ENCODE data around the gene MAP2K5. TPM values are rescaled to one million over a fixed set of nuclear protein-coding genes. Genes with fewer than 3 reads are reported as not detected.

The MAP2K5 gene
- total RNA-seq, 2 donors from 2014 or later = 19.1 to 23.0 TPM

DNA sequence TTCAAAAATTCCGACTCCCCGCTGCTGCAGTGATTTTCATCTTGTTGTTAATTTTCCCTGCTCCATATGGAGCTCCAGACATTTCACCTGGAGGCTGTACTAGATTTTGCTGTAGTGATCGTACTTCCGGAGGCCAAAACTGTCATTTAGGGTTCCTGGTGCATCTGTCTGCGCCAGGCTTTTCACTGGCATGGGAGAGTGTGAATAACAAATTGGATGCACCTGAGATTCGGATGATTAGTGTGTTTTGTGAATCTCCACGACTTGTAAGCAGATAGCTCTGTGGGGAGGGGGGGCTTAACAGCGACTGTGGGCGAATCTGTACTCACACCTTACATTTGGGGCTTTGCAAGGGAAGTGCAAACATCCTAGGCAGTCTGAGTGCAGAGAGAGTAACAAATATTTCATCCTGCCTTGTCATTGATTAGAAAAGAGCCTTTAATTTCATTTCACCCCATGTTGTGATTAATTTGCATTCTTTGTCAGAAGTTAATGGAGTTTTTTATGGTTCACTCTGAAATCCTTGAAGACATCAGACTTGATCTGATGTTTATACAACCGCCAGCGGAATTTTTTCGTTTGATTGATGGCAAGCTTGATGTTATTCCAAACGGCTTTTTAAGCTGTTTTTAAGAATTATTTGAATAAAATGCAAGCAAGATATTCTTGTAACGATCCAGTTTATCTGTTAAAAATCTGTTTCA, 190.3 kb downstream of the MAP2K5 start:
- intact Hi-C loops (cut with DNase I, micrococcal nuclease) = no loop called here
- DNase-seq (no peak), ATAC-seq (no peak)

DNA sequence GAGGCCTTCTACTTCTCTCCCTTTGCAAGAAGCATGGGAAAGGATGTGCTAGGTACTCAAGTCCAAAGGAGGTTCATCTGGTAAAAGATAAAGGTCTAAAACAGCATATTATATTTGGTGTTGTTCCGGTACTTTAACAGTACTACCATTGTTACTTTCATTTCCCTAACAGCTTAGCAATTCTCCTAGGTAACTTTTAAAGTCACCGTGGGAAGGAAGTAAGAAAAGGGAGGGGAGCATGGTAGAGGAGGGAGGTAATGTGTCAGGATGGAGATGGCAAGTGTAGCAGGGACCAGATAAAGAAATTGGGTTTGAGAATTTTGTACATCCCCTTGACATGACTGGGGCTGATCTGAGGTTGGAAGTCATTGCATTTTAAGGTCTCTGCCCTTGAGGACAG, 193.4 kb downstream of the MAP2K5 start:
- intact Hi-C loops (cut with DNase I, micrococcal nuclease) = no loop called here
- DNase-seq (no peak), ATAC-seq (peak; percentile 55)

DNA sequence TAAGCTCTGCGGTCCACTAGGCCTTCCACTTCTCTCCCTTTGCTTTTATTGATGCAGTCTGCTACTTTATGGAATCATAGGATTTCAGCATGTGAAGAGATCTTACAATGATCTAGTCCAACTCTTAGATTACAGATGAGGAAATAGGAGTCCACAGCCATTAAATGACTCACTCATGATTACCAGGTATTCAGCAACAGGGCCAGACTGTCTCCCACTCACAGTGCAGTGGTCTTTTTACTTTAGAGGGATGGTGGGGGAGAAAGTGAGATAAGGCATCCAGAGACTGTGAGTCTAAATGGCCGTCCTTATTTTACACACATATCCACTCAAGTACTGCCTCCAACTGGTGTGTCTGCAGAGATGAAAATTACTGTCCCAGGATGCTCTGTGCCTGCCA, 194.3 kb downstream of the MAP2K5 start:
- DNase-seq (no peak), ATAC-seq (peak; percentile 34)
- intact Hi-C loops (cut with DNase I, micrococcal nuclease) = no loop called here

DNA sequence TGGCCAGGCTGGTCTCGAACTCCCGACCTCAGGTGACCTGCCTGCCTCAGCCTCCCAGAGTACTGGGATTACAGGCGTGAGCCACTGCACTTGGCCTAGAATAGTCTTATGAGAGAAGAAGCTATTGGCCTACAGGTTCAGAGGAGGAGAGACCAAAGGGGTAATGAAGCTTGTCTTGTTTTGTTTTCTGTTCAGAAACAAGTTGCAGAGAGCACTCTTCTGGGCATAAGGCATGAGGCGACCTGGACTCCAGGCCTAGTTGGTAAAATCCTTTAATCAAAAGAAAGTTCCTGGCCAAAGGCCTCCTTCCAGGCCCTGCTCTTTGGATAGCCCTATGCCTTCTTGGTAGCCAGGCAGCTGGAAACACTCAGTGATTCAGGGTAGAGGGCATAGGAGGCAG, 195.6 kb downstream of the MAP2K5 start:
- intact Hi-C loops (cut with DNase I, micrococcal nuclease) = no loop called here
- ATAC-seq = no peak
- no peak for DNase-seq

DNA sequence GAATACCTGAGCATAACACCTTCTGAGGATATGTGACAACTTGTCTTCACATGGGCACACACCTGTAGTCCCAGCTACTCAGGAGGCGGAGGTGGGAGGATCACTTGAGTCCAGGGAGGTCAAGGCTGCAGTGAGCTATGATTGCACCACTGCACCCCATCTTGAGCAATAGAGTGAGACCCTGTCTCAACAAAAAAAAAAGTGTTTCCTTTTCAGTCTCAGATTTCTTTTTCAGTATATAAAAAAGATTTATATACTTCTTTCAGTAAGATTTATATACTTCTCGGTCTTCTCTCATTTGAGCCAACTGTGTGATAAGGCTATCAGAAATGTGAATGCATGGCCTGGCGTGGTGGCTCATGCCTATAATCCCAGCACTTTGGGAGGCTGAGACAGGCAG, 197.9 kb downstream of the MAP2K5 start:
- DNase-seq (no peak), ATAC-seq (no peak)
- intact Hi-C loops (cut with DNase I, micrococcal nuclease) = no loop called here

DNA sequence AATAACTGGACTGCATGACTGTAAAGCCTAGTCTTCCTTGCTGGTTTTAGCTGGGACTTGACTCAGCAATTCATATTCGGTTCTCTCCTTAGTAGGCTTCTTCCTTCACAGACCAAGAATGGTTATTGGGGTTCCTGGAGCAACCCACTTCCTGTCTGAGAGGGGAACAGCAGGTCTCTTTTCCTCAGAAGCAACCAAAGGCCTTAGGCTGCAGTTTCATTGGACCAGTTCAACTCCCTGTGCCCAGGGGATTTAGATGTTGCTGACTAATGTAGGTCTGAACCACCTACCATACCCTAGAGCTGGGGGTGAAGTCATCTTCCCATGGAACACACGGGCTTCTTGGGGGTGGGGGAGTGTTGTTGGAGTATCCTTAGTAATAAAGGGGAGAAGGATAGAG, 198.8 kb downstream of the MAP2K5 start:
- intact Hi-C loops (cut with DNase I, micrococcal nuclease) = no loop called here
- ATAC-seq (no peak), DNase-seq (no peak)

DNA sequence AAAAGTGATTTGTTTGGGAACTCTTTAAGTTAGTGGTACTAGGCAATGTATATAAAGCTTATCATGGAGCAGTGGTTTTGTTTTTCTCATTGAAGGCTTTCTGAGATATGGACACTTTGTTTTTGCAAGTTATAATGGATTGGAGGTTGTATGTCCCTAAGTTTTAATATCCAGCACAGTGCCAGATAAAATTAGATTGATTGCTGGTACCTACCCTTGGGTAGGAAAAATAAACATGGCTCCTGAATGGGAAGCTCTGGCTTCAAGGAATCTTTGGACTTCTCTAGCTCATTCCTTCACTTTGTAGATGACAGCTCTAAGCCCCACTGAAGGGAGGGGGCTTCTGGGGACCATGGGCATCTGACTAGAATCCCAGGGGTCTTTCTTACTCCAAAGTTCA, 201.1 kb downstream of the MAP2K5 start:
- DNase-seq (no peak), ATAC-seq (no peak)
- intact Hi-C loops (cut with DNase I, micrococcal nuclease) = no loop called here

DNA sequence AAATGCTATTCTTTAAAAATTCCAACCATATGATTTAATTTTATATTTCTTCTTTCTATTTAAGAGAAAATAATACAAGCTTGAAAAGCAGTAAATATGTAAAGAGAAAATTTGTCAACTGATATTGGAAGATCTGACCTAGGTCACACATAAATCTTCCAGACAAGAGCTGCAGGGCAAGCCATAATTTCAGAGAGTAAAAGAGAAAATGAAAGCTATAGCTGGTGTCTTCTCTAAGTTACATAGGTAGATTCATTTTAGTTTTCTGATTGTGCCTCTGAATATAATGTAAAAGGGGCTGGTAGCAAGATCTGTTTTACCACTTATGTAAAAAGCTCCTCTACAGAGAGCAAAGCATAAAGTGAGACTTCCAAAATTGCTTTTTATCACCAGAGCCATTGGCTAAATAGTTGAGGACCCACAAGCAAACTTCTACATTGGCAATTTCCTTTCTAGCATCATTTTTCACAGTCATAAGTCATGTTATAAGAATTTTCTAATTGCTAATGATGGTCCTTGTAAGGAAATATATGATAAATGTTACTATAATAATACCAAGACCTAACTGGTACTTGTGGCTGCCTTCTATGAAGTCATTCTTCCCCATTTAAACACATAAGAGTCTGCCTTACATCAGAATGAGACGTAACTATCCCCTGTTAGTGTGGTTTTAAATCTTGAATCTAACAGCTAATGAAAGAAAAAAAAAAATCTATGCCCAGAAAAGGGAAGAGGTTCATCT, 202.0 kb downstream of the MAP2K5 start:
- ATAC-seq = no peak
- no peak for DNase-seq
- intact Hi-C loops (cut with DNase I, micrococcal nuclease) = no loop called here

DNA sequence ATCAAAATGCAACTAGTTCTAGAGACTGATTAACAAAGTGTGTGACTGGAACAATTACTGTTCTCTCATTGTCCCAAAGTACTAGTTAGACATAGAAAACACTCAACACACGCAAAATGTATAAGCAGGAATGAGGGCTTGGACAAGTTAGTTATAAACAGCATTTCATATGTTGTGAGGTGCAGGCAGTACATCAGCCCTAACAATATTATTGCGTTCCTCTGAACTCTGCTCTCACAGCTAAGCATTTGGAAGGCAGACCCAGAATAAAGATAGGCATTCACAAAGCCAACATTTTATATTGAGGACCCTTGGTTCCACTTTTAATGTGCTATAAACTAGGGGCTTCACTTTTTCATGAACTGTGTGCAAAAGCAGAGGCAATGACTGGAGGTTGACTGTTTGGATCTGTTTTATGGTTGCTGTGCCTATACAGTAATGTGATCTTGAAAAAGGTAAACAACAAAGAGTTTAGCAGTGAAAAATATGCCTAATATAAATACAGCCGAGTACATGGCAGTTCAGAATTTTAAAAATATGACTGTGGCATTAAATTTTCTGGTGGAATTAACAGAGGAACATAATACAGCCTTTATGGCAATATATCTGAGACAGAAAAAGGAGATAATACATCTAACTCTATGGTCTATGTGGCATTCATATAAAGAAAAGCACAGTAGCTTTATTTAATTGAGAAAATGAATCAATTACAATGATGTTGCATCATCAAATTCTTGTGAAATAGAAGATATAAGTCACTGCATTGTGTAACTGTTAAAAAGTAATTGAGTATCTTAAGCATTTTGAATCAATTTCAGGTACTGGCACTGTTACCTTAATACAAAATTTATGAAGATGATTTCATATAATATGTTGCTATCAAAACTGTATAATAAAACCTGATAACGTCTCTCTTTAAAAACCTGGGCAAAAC, 202.8 kb downstream of the MAP2K5 start:
- intact Hi-C loops (cut with DNase I, micrococcal nuclease) = no loop called here
- ATAC-seq (no peak), DNase-seq (no peak)

DNA sequence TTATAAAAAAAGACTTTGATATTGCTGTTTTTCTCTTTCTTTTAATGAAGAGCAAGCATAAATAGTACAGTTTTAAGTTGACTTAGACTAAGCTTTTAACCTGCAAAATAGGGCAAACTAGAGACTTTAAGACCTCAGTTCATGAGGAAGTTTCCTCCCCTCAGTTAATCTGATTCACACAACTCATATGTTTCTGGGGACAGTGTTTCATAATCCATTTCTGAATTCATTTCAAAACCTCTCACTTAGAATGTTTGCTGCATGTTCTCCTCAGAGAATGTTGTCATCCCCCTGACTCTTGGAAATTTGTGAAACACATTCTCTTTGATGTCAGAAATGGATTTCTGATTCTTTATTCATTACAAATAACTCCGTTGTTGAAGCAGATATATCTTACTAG, 203.5 kb downstream of the MAP2K5 start:
- ATAC-seq (peak; percentile 42), DNase-seq (no peak)
- intact Hi-C loops (cut with DNase I, micrococcal nuclease) = no loop called here

DNA sequence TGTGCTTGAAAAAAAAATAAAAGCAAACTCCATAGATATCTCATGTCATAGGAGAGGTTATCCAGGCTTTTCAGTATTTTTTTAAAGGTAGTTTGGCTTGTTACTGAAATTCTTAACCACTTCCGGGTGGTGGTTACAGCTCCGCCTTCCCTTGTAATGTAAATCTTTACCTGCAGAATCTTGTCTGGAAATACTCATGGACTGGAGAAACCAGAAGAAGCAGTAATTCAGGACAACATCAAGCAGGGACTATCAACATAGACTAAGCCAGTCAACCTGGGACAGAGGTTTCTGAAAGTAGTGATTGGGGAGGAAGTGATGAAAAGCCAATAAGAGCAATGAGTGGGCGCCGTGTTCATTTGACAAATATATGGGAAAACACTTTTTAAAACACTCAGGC, 203.9 kb downstream of the MAP2K5 start:
- ATAC-seq = peak; percentile 94
- intact Hi-C loops (cut with DNase I, micrococcal nuclease) = no loop called here
- no peak for DNase-seq

DNA sequence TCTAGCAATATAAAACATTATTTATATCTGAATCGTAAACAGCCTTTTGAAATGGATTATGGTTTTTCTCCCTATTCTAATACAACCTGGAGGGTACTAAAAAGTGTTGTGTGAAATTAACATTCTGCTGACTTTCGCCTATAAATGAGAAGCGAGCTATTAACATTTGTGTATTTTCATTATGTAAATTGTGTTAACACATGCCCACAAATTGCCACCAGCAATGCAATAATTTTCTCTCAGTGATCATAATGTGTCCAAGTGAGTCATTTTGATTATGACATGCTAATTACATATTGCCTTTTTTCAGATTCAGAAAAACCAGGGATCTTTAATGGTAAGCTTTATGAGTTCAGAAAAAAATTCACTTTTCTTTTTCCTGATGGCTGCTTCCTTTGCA, 205.4 kb downstream of the MAP2K5 start:
- no peak for DNase-seq
- no peak for ATAC-seq
- intact Hi-C loops (cut with DNase I, micrococcal nuclease) = no loop called here

DNA sequence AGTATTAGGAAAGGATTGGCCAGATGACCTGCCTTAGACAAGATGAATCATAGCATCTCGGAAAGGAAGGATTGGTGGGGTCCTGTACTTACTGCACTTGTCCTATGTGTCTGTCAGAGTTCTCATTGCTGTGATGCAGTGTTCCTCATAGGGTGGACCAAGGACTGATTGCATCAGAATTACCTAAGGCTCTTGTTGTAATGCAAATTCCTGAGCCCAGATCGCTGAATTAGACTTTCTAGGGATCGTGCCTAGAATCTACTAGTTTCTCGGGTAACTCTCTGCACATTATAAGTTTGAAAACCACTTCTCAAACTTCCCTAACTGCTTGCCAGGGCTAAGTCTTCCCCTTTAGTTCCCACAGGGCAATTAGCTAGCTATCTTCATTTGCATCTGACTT, 207.9 kb downstream of the MAP2K5 start:
- intact Hi-C loops (cut with DNase I, micrococcal nuclease) = no loop called here
- DNase-seq (no peak), ATAC-seq (no peak)

DNA sequence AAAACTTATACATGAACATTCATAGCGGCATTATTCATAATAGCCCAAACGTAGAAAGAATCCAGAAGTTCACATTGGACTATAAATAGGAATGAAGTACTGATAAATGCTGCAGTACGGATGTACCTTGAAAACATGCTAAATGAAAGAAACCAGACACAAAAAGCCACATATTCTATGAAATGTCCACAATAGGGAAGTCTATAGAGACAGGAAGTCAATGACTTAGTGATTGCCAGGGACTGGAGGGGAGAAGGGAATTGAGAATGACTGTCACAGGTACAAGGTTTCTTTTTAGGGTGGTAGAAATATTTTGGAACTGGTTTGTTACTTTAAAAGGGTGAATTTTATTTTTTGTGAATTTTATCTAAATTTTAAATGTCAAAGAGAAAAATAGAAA, 211.4 kb downstream of the MAP2K5 start:
- intact Hi-C loops (cut with DNase I, micrococcal nuclease) = no loop called here
- ATAC-seq = no peak
- DNase-seq = no peak

DNA sequence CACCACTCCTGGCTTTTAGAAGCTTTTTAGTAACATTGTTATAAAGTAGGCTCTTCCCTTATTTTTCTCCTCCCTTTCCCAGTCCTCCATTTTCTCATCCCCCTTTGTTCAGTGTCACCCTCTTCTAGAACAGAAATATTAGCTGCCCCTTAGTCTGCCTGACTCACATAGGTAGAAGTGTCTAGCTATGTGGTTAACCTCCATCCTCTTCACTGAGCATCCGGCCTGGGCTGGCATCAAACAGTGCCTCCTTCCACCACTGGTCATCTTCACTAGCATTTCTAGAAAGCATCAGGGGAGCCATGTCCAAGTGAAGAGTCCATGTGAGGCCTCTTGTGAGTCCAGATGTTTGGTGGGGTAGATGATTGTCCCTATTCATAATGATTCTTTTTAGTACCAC, 212.8 kb downstream of the MAP2K5 start:
- ATAC-seq (no peak), DNase-seq (no peak)
- intact Hi-C loops (cut with DNase I, micrococcal nuclease) = no loop called here

DNA sequence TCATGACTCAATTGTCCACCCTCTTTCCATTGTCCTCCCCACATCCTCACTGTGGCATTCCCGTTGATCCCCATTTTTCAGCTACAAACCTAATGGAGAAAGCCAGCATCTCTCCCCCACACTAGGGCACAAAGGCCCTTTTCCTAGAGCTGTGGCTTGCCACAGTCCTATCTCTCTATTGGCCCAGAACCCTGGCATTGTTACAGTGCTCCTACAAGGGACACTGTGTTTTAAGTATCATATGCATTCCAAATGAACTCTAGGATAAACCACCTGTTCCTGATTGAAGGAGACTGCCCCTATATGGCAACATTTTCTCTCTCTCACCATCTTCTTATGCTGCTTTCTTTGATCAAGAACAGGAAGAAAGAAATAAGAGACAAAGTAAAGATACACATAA, 213.4 kb downstream of the MAP2K5 start:
- intact Hi-C loops (cut with DNase I, micrococcal nuclease) = no loop called here
- no peak for DNase-seq
- ATAC-seq = no peak

DNA sequence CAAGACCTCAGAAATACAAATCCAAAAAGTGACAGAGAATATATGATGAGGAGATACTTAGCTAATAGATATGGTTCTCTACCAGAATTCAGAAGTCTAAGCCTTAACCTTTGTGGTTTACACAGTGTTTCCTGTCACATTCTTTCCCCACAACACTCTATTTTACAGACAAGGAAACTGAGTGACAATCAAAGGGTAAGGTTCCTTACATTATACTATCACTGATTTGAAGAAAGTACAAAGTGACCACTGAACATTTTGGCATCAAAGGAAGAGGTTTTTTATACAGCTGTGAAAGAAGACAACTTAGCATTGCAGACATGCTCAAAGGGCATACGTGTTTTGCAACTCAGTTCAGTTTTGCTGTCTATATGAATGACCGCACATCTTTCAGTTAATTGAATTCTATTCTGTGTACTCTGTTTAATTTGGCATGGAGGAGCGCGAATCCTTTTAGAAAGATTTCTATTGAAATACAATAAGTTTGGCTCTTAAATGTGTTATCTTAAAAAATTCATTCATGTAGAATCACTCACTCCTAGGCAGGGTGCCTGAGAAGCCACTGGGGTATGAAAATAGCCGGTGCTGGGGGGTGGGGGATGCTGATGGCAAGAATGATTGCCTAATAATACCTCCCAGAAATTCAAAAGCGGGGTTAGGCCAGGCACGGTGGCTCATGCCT, 216.3 kb downstream of the MAP2K5 start:
- intact Hi-C loops (cut with DNase I, micrococcal nuclease) = no loop called here
- DNase-seq (no peak), ATAC-seq (no peak)

DNA sequence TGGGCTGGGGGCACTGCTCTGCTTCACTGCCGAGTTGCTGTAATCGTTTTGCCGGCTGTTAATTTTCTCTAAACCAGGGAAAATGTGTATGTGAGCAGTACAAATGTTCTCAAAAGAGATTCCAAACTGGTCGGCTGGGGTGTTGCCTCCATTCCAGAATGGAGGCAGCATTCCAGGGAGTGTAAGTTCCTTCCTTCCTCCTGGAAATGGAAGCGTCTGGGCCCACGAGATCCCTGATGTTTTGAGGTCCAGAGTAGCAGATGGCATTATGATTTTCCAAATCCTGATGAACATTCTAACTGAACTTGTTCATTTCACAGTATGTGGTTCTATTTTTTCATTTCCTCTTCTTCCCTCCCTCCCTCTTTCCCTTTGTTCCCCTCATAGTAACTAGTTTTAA, 218.4 kb downstream of the MAP2K5 start:
- intact Hi-C loops (cut with DNase I, micrococcal nuclease) = no loop called here
- ATAC-seq = peak; percentile 42

DNA sequence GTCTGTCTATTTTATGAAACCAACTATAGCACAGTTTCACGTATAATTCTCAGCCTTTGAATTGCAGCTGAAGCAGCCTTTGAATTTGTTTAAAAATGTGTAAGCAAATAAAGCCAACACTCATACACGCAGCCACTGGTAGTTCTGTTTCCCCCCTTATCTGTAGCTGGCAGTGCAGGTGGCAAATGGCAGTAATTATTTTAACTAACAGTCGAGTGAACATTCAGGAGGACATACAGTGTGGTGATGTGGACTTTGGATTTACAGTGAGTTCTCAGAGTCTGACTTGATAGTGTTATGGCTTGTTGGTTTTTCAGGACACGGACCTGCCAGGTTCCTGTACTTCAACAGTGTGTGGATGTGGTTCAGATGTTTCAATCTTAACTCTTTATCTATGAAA, 218.8 kb downstream of the MAP2K5 start:
- intact Hi-C loops (cut with DNase I, micrococcal nuclease) = no loop called here
- DNase-seq = no peak
- ATAC-seq = peak; percentile 97

More for the DNA sequence above, 218.4 kb downstream of the MAP2K5 start:
- no peak for DNase-seq

All from left colon (tissue), 2 donors.